Measurements from ENCODE around the gene ATP9B.

Gene ATP9B

DNA sequence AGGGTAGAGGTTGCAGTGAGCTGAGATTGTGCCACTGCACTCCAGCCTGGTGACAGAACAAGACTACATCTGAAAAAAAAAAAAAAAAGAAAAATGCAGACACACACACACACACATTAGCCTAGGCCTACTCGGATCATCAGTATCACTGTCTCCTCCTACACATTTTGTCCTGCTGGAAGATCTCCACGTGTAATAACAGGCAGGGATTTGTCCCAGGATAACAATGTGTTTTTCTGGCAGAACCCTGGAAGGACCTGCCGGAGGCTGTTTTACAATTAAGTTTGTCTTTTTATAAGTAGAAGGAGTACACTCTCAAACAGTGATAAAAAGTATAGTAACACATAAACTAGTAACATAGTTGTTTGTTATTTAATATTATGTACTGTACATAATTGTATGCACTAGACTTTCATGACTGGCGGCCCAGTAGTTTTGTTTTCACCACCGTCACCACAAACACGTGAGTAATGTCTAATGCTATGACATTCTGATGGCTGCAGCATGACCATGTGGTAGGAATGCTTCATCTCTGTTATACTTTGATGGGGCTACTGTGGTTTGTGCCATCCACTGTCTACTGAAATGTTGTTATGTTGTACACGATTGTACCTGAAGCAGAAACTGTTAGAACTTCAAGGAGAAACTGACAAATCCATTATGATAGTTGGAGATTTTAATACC is 130.6 kb downstream of the ATP9B start:
- no peak for DNase-seq (ENCODE audit: low spot score)

GRCh38 chr18:79200546-79201268 is 131.5 kb downstream of the ATP9B start:
- peak; percentile 27 for DNase-seq (ENCODE audit: low spot score)

DNA sequence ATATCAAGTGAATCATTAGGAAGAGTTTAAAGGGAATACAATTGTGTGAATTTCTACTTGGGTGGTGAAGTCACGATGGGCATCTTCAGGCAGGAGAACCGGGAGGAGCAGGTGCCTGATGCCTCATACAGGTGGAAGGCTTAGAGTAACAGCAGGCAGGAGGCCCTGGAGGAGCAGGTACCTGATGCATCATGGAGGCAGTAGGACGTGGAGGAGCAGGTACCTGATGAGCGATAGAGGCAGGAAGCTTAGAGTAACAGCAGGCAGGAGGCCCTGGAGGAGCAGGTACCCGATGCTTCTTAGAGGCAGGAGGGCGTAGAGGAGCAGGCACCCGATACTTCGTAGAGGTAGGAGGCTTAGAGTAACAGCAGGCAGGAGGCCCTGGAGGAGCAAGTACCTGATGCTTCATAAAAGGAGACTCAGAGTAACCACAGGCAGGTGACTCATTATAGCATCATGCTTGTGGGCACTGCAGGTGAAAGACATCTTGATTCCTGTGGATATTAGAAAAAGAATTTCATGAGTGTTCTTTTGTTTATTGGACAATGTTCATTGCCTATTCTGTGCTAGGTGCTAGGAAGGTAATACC is 133.9 kb downstream of the ATP9B start:
- peak; percentile 21 for DNase-seq (ENCODE audit: low spot score)

DNA sequence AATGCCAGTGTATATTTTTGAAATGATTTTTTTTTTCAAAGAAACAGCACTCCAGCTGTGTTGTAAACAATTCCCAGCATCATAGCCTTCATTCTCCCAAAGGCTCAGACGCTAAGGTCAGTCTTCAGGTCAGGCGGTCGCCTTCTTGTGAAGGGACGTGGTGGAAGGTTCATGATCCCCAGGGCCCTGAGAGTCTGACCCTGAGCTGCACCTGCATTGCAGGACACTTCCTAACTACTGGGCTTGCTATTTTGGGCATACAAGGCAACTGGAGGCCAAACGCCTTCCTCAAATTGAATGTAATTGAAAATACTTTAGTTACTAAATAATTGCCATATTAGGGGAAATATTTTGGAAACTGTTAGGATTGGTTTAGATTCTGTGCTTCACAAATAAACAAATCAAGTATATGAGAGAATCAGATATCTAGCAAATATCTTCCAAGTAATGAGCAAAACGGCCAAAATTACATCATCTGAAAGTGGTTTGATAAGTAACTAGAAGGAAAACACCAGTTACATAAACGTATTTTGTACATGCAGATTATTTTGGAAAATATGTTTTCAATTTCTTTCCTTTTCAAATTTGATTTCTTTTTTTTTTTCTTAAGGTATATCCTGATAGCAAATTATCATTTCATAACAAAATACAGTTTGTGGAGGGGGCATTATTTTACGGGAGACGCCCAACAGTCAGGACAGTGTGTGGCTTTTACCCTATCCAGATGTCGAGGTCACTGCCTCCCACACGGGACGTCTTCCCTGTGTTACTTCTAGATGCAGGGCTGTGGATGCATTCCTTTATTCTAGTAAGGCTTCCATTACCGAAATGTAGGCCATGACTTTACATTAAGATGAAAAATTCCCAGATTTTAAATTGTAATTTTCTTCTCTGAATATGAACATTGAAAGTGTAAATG is 136.0 kb downstream of the ATP9B start:
- DNase-seq (ENCODE audit: low spot score), result no peak

- no peak for DNase-seq (ENCODE audit: low spot score)
Measured at GRCh38 chr18:79206444-79206843, 137.2 kb downstream of the ATP9B start.

DNA sequence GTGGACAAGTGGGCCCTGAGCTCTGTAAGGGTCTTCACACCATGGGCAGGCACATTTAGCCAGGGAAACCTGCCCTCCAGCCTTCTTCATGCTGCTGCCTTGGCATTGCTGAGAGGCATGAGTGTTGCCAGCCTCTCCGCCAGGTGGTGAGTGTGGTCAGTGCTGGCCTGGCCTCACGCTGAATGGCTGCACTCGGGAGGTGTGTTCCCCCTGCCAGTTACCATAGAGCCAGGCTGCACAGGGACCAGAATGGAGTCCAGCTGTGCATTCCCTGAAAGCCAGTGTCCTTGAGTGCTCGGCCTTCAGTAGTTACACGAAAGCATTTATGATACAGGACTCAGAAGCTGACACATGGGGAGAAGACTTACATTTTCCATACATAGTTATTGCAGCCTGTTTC is 139.7 kb downstream of the ATP9B start:
- no peak for DNase-seq (ENCODE audit: low spot score)

- no peak for DNase-seq (ENCODE audit: low spot score)
Measured at GRCh38 chr18:79210002-79210910, 141.1 kb downstream of the ATP9B start.

GRCh38 chr18:79211844-79212243 is 142.7 kb downstream of the ATP9B start:
- DNase-seq (ENCODE audit: low spot score), result no peak

DNA sequence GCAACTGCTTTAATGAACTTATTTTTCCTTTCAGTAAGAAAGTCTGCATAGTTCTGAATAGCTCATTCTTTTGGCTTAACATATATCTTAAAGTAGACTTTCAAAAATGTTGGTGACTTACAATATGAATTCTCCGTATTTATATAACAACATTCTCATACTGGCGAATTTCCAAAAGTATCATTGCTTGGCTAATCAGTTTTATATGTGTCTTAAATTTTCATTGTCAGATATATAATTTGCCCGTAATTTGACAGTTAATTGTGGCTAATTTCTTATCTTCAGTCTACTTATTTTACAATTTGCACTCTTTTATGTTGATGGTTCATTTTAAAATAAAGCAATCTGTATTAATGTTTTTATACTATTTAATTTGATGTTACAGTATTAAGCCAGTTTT is 144.9 kb downstream of the ATP9B start:
- DNase-seq (ENCODE audit: low spot score), result no peak

DNA sequence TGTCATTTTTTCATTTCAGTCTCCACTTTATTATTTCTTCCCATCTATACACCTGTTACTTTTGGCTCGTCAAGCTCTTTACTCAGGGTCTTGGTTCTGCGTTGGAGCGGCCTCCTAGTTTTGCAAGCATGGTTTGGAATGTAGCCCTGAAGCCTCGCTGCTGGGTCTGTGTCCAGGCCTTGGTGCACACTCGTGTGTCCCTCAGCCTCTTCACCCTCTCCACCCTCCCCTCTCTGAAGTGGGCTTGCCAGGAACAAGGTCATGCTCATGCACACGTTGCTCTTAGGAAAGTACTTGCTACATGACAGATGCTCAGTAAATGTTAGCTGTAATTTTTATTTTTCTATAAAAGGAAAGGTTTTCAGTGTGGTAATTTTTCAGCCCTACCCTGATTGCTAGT is 147.0 kb downstream of the ATP9B start:
- DNase-seq (ENCODE audit: low spot score), result no peak

DNA sequence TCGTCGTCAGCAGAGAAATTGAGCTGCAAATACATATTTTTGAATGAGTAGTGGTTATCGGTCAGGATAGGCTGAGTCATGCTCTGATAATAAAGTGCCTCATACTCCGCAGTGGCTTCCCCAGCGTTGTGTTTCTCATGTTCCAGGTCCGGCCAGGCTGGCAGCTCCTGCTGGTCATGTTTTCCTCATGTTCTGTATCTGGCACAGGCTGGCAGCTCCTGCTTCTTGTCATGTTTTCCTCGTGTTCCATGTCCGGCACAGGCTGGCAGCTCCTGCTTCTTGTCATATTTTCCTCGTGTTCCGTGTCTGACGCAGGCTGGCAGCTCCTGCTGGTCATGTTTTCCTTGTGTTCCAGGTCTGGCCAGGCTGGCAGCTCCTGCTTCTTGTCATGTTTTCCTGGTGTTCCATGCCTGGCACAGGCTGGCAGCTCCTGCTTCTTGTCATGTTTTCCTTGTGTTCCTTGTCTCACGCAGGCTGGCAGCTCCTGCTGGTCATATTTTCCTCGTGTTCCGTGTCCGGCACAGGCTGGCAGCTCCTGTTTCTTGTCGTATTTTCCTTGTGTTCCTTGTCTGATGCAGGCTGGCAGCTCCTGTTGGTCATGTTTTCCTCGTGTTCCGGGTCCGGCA is 148.9 kb downstream of the ATP9B start:
- no peak for DNase-seq (ENCODE audit: low spot score)

DNA sequence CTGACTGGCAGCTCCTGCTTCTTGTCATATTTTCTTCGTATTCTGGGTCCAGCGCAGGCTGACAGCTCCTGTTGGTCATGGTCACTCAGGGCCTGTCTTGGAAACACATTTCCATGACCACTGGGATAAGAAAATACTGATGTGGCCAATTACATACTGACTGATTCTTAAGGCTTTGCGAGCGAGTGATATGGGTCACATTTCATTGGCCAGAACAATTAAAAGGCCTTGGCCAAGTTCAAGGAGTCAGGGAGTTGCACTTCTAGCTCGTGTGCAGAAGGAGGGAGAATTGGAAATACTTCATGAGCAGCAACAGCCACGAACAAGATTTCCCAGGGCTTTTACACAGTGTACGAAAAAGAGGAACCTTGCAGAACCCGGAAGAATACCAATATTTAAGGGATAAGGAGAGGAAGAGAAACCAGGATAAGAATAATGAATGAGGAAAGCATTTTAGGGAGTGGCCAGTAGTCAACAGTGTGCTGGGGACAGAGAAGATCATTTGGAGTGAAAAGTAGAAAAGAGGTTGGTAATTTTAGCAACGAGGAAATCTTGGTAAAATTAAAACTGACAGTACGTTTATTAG is 149.5 kb downstream of the ATP9B start:
- DNase-seq (ENCODE audit: low spot score), result no peak

DNA sequence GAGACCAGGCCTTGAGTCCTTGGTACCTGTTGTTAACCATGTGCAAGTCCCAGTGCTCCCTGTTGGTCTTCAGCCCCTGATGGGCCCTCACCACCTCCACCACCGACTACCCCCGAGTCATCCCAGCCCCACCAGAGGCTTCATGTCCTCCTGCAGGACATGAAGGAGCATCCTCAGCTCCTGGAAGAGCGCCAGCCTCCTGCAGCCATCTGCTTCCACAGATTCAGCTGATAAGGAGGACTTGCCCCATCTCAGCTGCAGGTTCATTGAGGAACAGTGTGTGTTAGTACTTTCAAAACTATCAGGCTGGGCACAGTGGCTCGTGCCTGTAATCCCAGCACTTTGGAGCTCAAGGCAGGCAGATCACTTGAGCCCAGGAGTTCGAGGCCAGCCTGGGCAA is 151.9 kb downstream of the ATP9B start:
- no peak for DNase-seq (ENCODE audit: low spot score)

- no peak for DNase-seq (ENCODE audit: low spot score)
Measured at GRCh38 chr18:79222790-79223189, 153.6 kb downstream of the ATP9B start.

DNA sequence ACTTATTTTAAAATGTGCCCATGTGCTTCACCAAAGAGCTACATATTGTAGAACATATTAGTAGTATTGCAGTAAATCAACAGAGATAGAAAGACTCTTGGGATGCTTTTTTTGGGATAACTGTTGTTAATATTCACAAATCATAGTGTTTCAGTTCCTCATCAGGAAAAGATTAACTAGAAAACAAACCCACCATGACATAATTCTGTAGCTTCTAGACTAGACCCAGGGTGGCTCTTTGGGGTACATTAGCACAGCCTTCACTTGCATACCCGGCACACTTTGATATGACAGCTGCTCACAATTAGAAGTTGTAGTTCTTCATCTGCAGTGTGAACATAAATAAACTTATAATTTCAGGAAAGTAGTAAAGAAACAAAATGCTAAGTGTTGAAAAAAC is 154.2 kb downstream of the ATP9B start:
- DNase-seq (ENCODE audit: low spot score), result no peak

DNA sequence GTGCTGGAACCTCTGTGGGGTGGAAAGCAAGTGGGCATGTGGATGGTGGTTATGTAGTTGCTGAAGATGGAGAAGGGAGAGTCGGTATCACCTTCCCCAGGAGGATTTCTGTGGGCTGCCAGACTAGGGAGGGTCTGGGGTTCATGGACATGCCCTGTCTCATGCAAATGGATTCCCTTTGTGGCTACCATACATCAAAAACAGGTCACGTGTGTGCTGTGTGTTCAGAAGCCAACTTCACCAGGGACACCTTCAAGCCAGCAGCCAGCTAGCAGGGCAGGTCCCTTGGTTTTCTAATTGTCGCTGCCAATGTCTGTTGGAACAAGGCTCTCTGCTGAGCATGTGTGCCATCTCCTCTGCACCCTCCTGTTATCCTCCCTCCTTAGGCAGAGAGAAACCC is 155.2 kb downstream of the ATP9B start:
- no peak for DNase-seq (ENCODE audit: low spot score)

- no peak for DNase-seq (ENCODE audit: low spot score)
Measured at GRCh38 chr18:79227621-79228020, 158.4 kb downstream of the ATP9B start.

DNA sequence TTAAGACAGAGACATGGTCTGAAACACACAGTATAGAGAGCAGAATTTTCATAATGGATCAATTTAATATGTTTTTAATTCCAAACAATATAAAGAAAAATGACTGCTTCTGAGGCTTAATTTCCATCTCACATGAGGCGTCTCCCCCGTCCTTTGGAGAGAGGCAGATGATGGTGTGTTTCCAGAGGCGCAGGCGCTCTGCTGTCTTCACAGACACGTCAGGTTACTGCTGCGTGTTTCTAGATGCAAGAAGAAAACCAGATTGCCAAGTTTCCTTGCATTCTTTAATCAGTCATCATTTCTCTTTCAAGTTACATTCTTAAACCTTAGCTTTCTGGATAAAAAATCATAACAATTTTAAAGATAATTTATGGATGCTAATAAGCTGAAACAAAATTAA is 160.2 kb downstream of the ATP9B start:
- DNase-seq (ENCODE audit: low spot score), result no peak

DNA sequence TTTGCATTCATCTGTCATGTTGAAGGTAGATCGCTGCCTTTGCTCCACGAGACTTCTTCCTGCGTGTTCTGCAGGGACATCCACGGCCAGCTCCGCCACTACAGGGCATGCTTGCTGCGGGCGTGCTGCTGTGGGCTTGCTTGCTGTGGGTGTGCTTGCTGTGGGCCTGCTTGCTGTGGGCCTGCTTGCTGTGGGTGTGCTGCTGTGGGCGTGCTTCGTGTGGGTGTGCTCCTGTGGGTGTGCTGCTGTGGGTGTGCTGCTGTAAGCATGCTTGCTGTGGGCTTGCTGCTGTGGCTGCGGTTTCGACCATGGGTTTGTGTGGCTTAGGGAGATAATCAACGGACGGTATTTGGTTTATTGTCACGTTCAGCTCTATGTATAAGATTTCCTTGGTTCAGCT is 165.2 kb downstream of the ATP9B start:
- DNase-seq (ENCODE audit: low spot score), result no peak

DNA sequence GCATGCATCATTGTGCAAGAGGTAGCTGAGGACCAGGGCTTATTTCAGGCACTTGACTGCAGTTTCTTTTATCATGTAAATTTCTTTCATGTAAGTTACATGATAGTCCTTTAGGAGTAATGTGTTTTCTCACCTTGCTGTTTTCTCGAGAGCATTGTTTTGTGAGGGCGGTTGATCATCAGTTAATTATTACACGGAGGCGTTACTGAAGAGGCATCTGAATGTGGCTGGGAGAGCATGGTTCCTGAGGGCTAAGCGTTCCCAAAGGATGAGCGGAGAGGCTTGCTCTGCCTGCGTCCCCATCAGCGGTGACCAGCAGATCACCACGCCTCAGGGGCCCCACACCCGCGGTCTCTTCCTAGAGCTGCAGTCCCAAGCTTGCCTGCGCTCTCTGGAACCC is 170.4 kb downstream of the ATP9B start:
- no peak for DNase-seq (ENCODE audit: low spot score)

DNA sequence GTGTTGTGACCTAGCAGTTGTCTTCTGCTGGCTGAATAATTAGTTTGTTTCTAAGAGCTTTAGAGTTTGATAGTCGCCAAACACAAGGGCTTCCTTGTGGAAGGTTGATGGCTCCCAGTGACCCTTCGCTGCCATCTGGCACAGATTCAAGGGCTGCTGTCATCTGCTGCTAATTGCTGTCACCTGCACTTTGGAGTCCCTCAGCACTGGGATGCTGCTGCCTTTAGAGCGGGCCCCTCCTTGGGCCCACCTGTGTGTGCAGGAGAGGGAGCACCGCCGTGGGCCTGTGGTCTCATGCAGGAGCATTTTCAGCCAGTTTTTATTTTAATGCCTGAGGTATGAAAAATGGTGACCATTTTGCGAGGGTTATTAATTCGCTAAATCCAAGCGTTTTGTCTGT is 172.6 kb downstream of the ATP9B start:
- no peak for DNase-seq (ENCODE audit: low spot score)

Measured in CD4-positive, alpha-beta T cell treated with Interleukin-6 at 100 ng/mL for 8 hours (primary cell).